OCI-LY7 (cell line): ENCODE measurements around the gene HAGHL. TPM values are rescaled to one million over a fixed set of nuclear protein-coding genes. Genes with fewer than 3 reads are reported as not detected.

Source experiments
- BruUV-seq: library from RNA; stranded (reverse); fragments of 400-500 nt; replicated peaks from 2 replicates; lab custom pipeline; 2021; lab: Mats Ljungman, UMichigan
- CTCF ChIA-PET: fragments of 300-600 bp; sonication (Branson Sonifier 250); formaldehyde crosslinking; loops from one replicate; lab custom pipeline; 2022; ENCODE audit warnings: antibody characterized with exemption; ENCODE audit not compliant: unreplicated experiment; lab: Charles Lee
- POLR2A ChIA-PET: fragments of 300-600 bp; sonication (Branson Sonifier 250); formaldehyde crosslinking; loops from one replicate; lab custom pipeline; 2022; ENCODE audit warnings: antibody characterized with exemption; lab: Charles Lee
- DNase-seq: peaks from one replicate; pipeline ENCODE4 v3.0.0-alpha.2; 2015; ENCODE audit warnings: low spot score
- H2AFZ ChIP-seq: fragments of 200-600 bp; sonication (generic), shearing (Covaris generic); 2 replicates; pipeline ENCODE4 v1.6.1; 2014; ENCODE audit warnings: mild to moderate bottlenecking, antibody characterized with exemption, low read length, moderate library complexity
- H3K27ac ChIP-seq: fragments of 200-600 bp; sonication (generic); 2 replicates; pipeline ENCODE4 v1.5.1; 2014; ENCODE audit warnings: mixed run types, low read depth, mild to moderate bottlenecking, moderate library complexity, low read length, inconsistent platforms; ENCODE audit not compliant: poor library complexity, severe bottlenecking
- H3K36me3 ChIP-seq: fragments of 200-600 bp; sonication (generic); 2 replicates; pipeline ENCODE4 v1.6.1; 2014; ENCODE audit warnings: mild to moderate bottlenecking, antibody characterized with exemption, low read length, moderate library complexity, mixed read lengths; ENCODE audit not compliant: insufficient read depth
- H3K4me1 ChIP-seq: fragments of 200-600 bp; sonication (generic); 2 replicates; pipeline ENCODE4 v1.5.1; 2014; ENCODE audit warnings: mild to moderate bottlenecking, low read length; ENCODE audit not compliant: insufficient read depth, poor library complexity, severe bottlenecking
- H3K4me2 ChIP-seq: fragments of 200-600 bp; sonication (generic); 2 replicates; pipeline ENCODE4 v1.6.1; 2014; ENCODE audit warnings: mild to moderate bottlenecking, low read length
- H3K4me3 ChIP-seq: fragments of 200-600 bp; sonication (generic); 2 replicates; pipeline ENCODE4 v1.5.1; 2014; ENCODE audit warnings: mild to moderate bottlenecking, low read depth, low read length; ENCODE audit not compliant: poor library complexity, severe bottlenecking
- H3K79me2 ChIP-seq: fragments of 200-600 bp; sonication (generic); 2 replicates; pipeline ENCODE4 v1.6.1; 2016; ENCODE audit warnings: low read depth, mild to moderate bottlenecking, low read length, moderate library complexity, mixed read lengths; ENCODE audit not compliant: insufficient read depth
- H3K9me2 ChIP-seq: fragments of 200-600 bp; sonication (generic); 2 replicates; pipeline ENCODE4 v1.6.1; 2016; ENCODE audit warnings: mild to moderate bottlenecking, low read length, mixed read lengths; ENCODE audit not compliant: insufficient read depth
- H3K9me3 ChIP-seq: fragments of 200-600 bp; sonication (generic); 2 replicates; pipeline ENCODE4 v1.6.1; 2014; ENCODE audit warnings: mild to moderate bottlenecking, mixed run types, low read length, mixed read lengths
- H4K20me1 ChIP-seq: fragments of 200-600 bp; sonication (generic); 2 replicates; pipeline ENCODE4 v1.6.1; 2014; ENCODE audit warnings: mild to moderate bottlenecking, antibody characterized with exemption, low read length, moderate library complexity, mixed read lengths; ENCODE audit not compliant: insufficient read depth
- CTCF ChIP-seq: fragments of 200-600 bp; sonication (generic); conservative IDR thresholded peaks from 2 replicates; pipeline ENCODE4 v1.5.1; 2014; ENCODE audit warnings: mild to moderate bottlenecking, antibody characterized with exemption, low read length, moderate library complexity, mixed read lengths
- EZH2phosphoT487 ChIP-seq: fragments of 200-600 bp; sonication (generic); IDR thresholded peaks from 2 replicates; pipeline ENCODE4 v1.6.1; 2018; ENCODE audit warnings: low read depth, borderline replicate concordance, mild to moderate bottlenecking, mixed run types, antibody characterized with exemption, low read length, moderate library complexity, mixed read lengths
- intact Hi-C: fragments of 100-400 bp; cut with micrococcal nuclease; formaldehyde crosslinking; loops from one replicate; pipeline ENCODE4 v1.10.0; 2022; ENCODE audit not compliant: unreplicated experiment
- total RNA-seq, 2 experiments: library from RNA; depleted of rRNA in 1 of 2; stranded (reverse); fragments of >200 nt in 1 of 2; shearing (Covaris generic) in 1 of 2; gene quantifications; 2 replicates each; pipeline ENCODE4 v1.2.3, GENCODE V29; 2014 to 2022

The HAGHL gene
- total RNA-seq, 2 experiments from 2014 or later: 30.8 to 57.9 TPM

DNA sequence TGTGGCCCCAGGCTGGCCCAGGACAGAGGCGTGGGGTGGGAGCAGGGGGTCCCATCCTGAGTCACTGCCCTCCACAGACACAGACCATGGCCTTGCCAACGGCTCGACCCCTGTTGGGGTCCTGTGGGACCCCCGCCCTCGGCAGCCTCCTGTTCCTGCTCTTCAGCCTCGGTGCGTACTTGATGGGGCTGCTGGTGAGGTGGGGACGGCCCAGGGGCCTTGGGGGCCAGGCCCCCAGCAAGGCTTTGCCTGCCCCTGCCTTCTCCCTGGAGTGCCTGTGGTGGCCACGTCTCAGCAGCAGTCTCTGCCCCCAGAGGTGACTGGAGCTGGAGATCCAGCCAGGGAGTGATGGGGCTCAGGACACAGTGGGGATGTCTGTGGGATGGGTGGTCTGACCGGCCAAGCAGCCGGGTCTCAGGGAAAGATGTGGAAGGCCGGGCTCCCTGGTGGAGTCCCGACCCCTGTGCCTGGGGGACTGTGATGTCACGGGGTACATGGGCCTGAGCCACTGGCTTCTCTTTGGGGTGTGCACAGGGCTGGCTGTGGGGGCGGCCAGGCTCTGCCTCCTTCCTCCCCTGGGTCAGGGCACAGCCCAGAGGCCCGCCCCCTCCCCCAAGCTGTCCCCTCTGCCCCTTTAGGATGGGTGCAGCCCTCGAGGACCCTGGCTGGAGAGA is 35.8 kb downstream of the HAGHL start:
- ChIA-PET POLR2A (interaction anchor here (0.6 kb wide), 1 partner anchor 11 kb away, joined by 6 read pairs; no protein-coding TSS in a partner anchor), CTCF (no interaction called here)
- H3K4me1 ChIP-seq: no peaks in the 10 kb centered on the region
- no peak overlapping the region for H3K27ac ChIP-seq
- BruUV-seq: no TSS peak
- intact Hi-C loops: no loop called here
- H3K4me2 ChIP-seq: no peak overlapping the region
- H3K79me2 ChIP-seq: no peaks in the 10 kb centered on the region
- no peaks in the 10 kb centered on the region for H4K20me1 ChIP-seq
- no peak for DNase-seq
- H3K9me2 ChIP-seq: no peaks in the 10 kb centered on the region
- H2AFZ ChIP-seq: no peak overlapping the region
- no peaks in the 10 kb centered on the region for H3K36me3 ChIP-seq
- TF ChIP-seq CTCF (no peak), EZH2phosphoT487 (no peak)
- H3K9me3 ChIP-seq: no peaks in the 10 kb centered on the region
- no peak overlapping the region for H3K4me3 ChIP-seq

DNA sequence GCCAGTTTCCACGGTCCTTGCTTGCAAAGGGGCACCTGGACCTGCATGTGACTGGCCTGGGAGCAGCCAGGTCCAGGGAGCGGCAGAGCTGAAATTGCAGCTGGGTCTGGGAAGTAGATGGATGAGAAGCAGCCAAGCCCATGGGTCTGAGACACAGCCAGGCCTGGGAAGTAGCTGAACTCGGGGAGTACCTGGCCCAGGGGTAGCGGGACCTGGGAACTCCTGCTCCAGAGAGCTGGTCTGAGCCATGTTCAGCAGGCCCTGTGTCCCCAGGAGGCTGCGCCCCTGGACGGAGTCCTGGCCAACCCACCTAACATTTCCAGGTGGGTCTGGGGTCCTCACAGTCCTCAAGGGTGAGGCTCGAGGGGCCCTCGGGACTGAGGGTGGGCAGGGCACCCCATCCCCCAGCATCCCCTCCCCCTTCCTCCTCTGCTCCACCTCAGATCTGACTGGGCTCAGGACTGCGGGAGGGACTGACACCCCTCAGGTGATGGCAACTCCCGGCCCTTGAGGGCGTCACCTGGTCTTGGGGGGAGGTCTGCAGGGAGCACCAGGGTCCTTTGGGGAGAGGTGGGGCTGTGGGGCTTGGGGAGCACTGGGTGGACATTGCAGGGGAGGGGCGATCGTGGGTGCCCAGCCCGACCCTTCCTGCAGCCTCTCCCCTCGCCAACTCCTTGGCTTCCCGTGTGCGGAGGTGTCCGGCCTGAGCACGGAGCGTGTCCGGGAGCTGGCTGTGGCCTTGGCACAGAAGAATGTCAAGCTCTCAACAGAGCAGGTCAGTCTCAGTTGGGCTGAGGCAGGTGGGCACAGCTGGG is 36.7 kb downstream of the HAGHL start:
- Histone ChIP-seq H3K4me2 (no peak overlapping the region), H2AFZ (no peak overlapping the region), H3K4me1 (no peaks in the 10 kb centered on the region), H3K4me3 (no peak overlapping the region), H3K9me2 (no peaks in the 10 kb centered on the region), H4K20me1 (no peaks in the 10 kb centered on the region), H3K79me2 (no peaks in the 10 kb centered on the region), H3K36me3 (no peaks in the 10 kb centered on the region), H3K9me3 (no peaks in the 10 kb centered on the region), H3K27ac (no peak overlapping the region)
- no TSS peak for BruUV-seq
- DNase-seq: no peak
- intact Hi-C loops: no loop called here
- ChIA-PET POLR2A (interaction anchor here (0.6 kb wide), 1 partner anchor 10 kb away, joined by 6 read pairs; no protein-coding TSS in a partner anchor), CTCF (no interaction called here)
- no peak for TF ChIP-seq CTCF
- no peak for TF ChIP-seq EZH2phosphoT487
